Right ventricle myocardium superior (tissue), 1 donor: ENCODE measurements around the gene SMIM31. TPM values are rescaled to one million over a fixed set of nuclear protein-coding genes. Genes with fewer than 3 reads are reported as not detected.

Experiments used
- total RNA-seq: library from RNA; stranded (reverse); fragmentation: NEBNext Ultra II Directional; extraction: Animal tissue kit (Norgen Biotek cat#: 25700); gene quantifications from one replicate; pipeline ENCODE4 v1.2.1, GENCODE V29; 2021
- donor health status: DM: no; HTN: yes; CAD: no; lungs with severe emphysema.

The SMIM31 gene
- total RNA-seq, 1 donor from 2014 or later, result not detected

Other genes with a start within 250 kb of the SMIM31 start
- not detected for gene APELA, start 123.0 kb downstream of the SMIM31 start, total RNA-seq
- gene TRIM61, start 223.5 kb downstream of the SMIM31 start, total RNA-seq, result 2.0 TPM